ENCODE measurements around the gene ZBTB8A. TPM values are rescaled to one million over a fixed set of nuclear protein-coding genes. Genes with fewer than 3 reads are reported as not detected.

ZBTB8A gene
- total RNA-seq, 1 donor from 2014 or later, result 12.0 TPM

DNA sequence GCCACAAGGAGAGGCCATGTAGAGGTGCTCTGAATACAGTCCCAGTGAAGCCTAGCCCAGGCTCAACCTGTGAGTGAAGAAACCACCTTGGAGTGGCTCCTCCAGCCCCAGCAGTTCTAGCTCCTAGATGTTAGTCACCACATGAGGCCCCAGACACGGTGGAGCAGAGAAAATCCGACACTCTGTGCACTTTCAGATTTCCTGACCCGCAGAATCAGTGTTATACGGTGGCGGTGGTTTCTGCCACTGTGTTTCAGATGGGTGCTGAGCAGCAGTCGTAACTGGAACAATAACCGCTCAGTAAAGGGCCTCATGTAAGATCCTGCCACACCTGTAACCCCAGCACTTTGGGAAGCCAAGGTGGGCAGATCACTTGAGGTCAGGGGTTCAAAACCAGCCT, 36.1 kb upstream of the ZBTB8A start:
- H3K4me3 Mint-ChIP-seq (ENCODE audit: unreplicated experiment), result no peak overlapping the region
- TF ChIP-seq, protein P1, sequence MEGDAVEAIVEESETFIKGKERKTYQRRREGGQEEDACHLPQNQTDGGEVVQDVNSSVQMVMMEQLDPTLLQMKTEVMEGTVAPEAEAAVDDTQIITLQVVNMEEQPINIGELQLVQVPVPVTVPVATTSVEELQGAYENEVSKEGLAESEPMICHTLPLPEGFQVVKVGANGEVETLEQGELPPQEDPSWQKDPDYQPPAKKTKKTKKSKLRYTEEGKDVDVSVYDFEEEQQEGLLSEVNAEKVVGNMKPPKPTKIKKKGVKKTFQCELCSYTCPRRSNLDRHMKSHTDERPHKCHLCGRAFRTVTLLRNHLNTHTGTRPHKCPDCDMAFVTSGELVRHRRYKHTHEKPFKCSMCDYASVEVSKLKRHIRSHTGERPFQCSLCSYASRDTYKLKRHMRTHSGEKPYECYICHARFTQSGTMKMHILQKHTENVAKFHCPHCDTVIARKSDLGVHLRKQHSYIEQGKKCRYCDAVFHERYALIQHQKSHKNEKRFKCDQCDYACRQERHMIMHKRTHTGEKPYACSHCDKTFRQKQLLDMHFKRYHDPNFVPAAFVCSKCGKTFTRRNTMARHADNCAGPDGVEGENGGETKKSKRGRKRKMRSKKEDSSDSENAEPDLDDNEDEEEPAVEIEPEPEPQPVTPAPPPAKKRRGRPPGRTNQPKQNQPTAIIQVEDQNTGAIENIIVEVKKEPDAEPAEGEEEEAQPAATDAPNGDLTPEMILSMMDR (IDR thresholded peaks at IDR 0.05; ENCODE audit: partially characterized antibody, unreplicated experiment), result no peak
- no peak overlapping the region for H3K27ac Mint-ChIP-seq (ENCODE audit: unreplicated experiment)
- DNase-seq, result no peak
- H3K9me3 Mint-ChIP-seq (ENCODE audit: unreplicated experiment), result peaks cover 7% of the 10 kb centered on the region
- no peaks in the 10 kb centered on the region for H3K36me3 Mint-ChIP-seq (ENCODE audit: unreplicated experiment)
- peaks cover 4% of the 10 kb centered on the region for H3K4me1 Mint-ChIP-seq (ENCODE audit: low read depth, unreplicated experiment)
- peaks cover 3% of the 10 kb centered on the region for H3K27me3 Mint-ChIP-seq (ENCODE audit: unreplicated experiment)

DNA sequence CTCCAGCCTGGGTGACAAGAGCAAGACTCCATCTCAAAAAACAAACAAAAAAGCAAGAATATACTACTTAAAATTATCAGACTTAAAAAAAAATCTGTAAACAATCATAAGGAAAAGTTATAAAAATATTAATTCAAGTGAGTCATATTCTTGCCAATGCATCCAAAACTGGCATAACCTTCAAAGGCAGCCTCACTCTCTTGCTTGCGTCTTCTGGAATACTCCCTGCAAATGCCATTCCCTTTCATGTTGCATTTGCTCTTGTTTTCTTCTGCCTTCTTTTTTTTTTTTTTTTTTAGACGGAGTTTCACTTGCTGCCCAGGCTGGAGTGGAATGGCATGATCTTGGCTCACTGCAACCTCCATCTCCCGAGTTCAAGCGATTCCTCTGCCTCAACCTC, 32.2 kb upstream of the ZBTB8A start:
- TF ChIP-seq, protein P1 (IDR thresholded peaks at IDR 0.05; ENCODE audit: partially characterized antibody, unreplicated experiment), result no peak
- H3K4me1 Mint-ChIP-seq (ENCODE audit: low read depth, unreplicated experiment), result peaks cover 1% of the 10 kb centered on the region
- H3K27me3 Mint-ChIP-seq (ENCODE audit: unreplicated experiment), result peaks cover 3% of the 10 kb centered on the region
- peaks cover 3% of the 10 kb centered on the region for H3K9me3 Mint-ChIP-seq (ENCODE audit: unreplicated experiment)
- no peak overlapping the region for H3K27ac Mint-ChIP-seq (ENCODE audit: unreplicated experiment)
- no peak overlapping the region for H3K4me3 Mint-ChIP-seq (ENCODE audit: unreplicated experiment)
- no peak for DNase-seq
- H3K36me3 Mint-ChIP-seq (ENCODE audit: unreplicated experiment), result no peaks in the 10 kb centered on the region

DNA sequence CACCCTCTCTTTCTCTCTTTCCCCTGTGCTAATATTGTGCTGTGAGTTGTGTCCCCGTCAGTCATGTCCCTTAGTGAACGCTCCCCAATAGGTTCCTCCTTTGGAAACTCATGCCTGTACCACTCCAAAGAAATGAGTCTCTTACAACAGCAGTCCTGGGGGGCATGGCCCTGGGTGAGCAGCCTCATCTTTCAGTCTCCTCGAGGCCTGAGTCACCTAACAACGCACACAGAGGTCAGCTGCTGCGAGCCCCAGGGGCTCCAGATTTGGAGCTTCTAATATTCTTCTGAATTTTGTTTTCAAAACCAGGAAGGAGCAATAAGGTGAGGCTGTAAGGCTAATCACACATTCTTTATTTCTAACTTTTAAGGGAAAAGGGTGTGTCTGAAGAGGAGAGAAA, 30.5 kb upstream of the ZBTB8A start:
- peaks cover 3% of the 10 kb centered on the region for H3K27me3 Mint-ChIP-seq (ENCODE audit: unreplicated experiment)
- no peaks in the 10 kb centered on the region for H3K4me1 Mint-ChIP-seq (ENCODE audit: low read depth, unreplicated experiment)
- H3K27ac Mint-ChIP-seq (ENCODE audit: unreplicated experiment), result no peak overlapping the region
- TF ChIP-seq, protein P1 (IDR thresholded peaks at IDR 0.05; ENCODE audit: partially characterized antibody, unreplicated experiment), result no peak
- no peak overlapping the region for H3K4me3 Mint-ChIP-seq (ENCODE audit: unreplicated experiment)
- H3K36me3 Mint-ChIP-seq (ENCODE audit: unreplicated experiment), result no peaks in the 10 kb centered on the region
- H3K9me3 Mint-ChIP-seq (ENCODE audit: unreplicated experiment), result no peaks in the 10 kb centered on the region
- DNase-seq, result no peak

DNA sequence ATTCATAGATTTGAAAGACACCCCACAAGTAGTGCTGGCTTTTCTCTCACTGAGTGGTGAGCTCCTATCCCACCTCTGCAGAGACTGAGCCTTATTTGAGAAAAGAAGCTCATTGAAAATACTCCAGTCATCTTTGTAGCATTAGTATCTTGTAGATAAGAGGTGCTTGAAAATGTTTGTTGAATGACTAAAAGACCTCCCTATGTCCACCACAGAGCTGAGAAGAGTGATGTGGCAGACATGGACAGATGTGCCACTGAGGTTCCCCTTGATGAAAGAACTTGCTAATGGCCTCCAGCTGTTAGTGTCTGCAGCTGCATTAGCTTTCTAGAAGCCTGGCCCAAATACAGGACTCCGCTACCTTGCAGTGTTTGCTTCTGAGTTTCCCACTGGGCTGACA, 29.3 kb upstream of the ZBTB8A start:
- Mint-ChIP-seq H3K36me3 (ENCODE audit: unreplicated experiment) (no peaks in the 10 kb centered on the region), H3K27ac (ENCODE audit: unreplicated experiment) (no peak overlapping the region), H3K4me1 (ENCODE audit: low read depth, unreplicated experiment) (no peaks in the 10 kb centered on the region), H3K27me3 (ENCODE audit: unreplicated experiment) (peaks cover under 1% of the 10 kb centered on the region), H3K4me3 (ENCODE audit: unreplicated experiment) (no peak overlapping the region), H3K9me3 (ENCODE audit: unreplicated experiment) (no peaks in the 10 kb centered on the region)
- DNase-seq, result no peak
- TF ChIP-seq, protein P1 (IDR thresholded peaks at IDR 0.05; ENCODE audit: partially characterized antibody, unreplicated experiment), result no peak

DNA sequence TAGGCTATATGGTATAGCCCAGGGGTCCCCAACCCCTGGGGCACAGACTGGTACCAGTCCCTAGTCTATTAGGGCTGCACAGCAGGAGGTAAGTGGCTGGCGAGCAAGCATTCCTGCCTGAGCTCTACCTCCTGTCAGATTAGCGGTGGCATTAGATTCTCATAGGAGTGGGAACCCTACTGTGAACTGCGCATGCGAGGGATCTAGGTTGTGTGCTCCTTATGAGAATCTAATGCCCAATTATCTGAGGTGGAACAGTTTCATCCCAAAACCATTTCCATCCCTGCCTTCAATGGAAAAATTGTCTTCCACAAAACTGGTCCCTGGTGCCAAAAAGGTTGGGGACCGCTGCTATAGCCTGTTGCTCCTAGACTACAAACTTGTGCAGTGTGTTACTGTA, 22.8 kb upstream of the ZBTB8A start:
- no peak overlapping the region for H3K27ac Mint-ChIP-seq (ENCODE audit: unreplicated experiment)

More for the DNA sequence above, 22.8 kb upstream of the ZBTB8A start:
- no peaks in the 10 kb centered on the region for H3K36me3 Mint-ChIP-seq (ENCODE audit: unreplicated experiment)
- TF ChIP-seq, protein P1 (IDR thresholded peaks at IDR 0.05; ENCODE audit: partially characterized antibody, unreplicated experiment), result no peak
- no peak overlapping the region for H3K4me3 Mint-ChIP-seq (ENCODE audit: unreplicated experiment)
- no peaks in the 10 kb centered on the region for H3K9me3 Mint-ChIP-seq (ENCODE audit: unreplicated experiment)
- no peaks in the 10 kb centered on the region for H3K27me3 Mint-ChIP-seq (ENCODE audit: unreplicated experiment)
- H3K4me1 Mint-ChIP-seq (ENCODE audit: low read depth, unreplicated experiment), result no peaks in the 10 kb centered on the region
- no peak for DNase-seq
